Measurements from ENCODE around the gene XYLT1. TPM values are rescaled to one million over a fixed set of nuclear protein-coding genes. Genes with fewer than 3 reads are reported as not detected.
A peak's percentile ranks its signal among the peaks of the same experiment; 100 is the strongest.

Gene XYLT1
- total RNA-seq, 1 experiment from 2014 or later: 25.0 TPM

DNA sequence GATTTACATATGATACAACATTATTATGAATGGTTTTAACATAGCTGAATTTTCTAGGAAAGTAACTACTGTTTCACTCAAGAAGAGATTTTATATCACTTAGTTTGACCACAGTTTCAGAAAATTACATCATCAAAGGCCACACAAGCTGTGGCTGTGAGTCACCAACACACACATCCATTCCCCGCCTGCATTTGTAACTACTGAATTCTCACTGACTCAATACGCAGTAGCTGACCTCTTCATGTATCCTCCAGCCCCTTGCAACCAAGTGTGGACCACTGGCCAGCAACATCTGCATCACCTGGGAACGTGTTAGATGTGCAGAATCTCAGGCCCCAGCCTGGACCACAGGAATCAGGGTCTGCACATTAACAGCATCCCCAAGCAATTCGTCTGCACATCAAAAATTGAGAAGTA is 197.6 kb downstream of the XYLT1 start:
- peak overlapping the region; percentile 41; the same call in 1 of the 2 replicates for H3K27ac Mint-ChIP-seq
- TF ChIP-seq, protein P1, sequence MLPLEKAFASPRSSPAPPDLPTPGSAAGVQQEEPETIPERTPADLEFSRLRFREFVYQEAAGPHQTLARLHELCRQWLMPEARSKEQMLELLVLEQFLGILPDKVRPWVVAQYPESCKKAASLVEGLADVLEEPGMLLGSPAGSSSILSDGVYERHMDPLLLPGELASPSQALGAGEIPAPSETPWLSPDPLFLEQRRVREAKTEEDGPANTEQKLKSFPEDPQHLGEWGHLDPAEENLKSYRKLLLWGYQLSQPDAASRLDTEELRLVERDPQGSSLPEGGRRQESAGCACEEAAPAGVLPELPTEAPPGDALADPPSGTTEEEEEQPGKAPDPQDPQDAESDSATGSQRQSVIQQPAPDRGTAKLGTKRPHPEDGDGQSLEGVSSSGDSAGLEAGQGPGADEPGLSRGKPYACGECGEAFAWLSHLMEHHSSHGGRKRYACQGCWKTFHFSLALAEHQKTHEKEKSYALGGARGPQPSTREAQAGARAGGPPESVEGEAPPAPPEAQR (CRISPR knock-in tag; IDR thresholded peaks at IDR 0.05): no peak
- peak; percentile 78 for TF ChIP-seq GABPB1 (CRISPR knock-in tag; IDR thresholded peaks at IDR 0.05)
- ChIA-PET POLR2A (no interaction called here), CTCF (interaction anchor here (0.6 kb wide), 1 partner anchor 37 kb away, joined by 4 read pairs; no protein-coding TSS in a partner anchor)
- H3K36me3 Mint-ChIP-seq: no peaks in the 10 kb centered on the region
- DNase-seq (ENCODE audit: low spot score) (no peak), ATAC-seq (no peak)
- H3K4me3 Mint-ChIP-seq: no peak overlapping the region
- H3K27me3 Mint-ChIP-seq (ENCODE audit: low read depth): no peaks in the 10 kb centered on the region
- H3K9me3 Mint-ChIP-seq: no peaks in the 10 kb centered on the region
- peaks cover 26% of the 10 kb centered on the region for H3K4me1 Mint-ChIP-seq

DNA sequence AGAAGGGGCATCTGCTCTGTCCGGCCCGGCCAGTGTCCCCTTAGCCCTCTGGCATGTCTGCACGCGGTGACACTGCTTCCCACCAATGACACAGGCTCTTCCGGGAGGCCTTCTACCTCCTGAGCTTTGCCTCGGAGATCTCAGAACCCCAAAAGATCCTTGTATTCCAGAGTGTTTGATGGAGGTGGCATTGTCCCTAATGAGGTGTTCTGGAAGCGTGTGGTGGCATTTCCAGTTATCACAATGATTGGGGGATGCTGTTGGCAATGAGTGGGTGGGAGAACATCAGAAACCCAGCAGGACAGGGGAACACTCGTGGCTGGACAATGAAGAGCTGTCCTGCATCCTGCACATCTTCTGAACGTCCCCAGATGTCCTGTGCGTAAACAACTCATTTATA is 198.0 kb downstream of the XYLT1 start:
- no peak for DNase-seq (ENCODE audit: low spot score)
- no peak for TF ChIP-seq SP1 (CRISPR knock-in tag; conservative IDR thresholded peaks at IDR 0.05)
- no peak for TF ChIP-seq FOXP1 (CRISPR knock-in tag; IDR thresholded peaks at IDR 0.05; ENCODE audit: borderline replicate concordance)
- TF ChIP-seq JUN (CRISPR knock-in tag; IDR thresholded peaks at IDR 0.05): no peak
- TF ChIP-seq TEAD1 (CRISPR knock-in tag; IDR thresholded peaks at IDR 0.05): no peak
- no peak for TF ChIP-seq GRHL2 (CRISPR knock-in tag; IDR thresholded peaks at IDR 0.05; ENCODE audit: insufficient replicate concordance, severe bottlenecking)
- TF ChIP-seq TP53 (CRISPR knock-in tag; IDR thresholded peaks at IDR 0.05): no peak
- TF ChIP-seq, protein P2, sequence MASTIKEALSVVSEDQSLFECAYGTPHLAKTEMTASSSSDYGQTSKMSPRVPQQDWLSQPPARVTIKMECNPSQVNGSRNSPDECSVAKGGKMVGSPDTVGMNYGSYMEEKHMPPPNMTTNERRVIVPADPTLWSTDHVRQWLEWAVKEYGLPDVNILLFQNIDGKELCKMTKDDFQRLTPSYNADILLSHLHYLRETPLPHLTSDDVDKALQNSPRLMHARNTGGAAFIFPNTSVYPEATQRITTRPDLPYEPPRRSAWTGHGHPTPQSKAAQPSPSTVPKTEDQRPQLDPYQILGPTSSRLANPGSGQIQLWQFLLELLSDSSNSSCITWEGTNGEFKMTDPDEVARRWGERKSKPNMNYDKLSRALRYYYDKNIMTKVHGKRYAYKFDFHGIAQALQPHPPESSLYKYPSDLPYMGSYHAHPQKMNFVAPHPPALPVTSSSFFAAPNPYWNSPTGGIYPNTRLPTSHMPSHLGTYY (CRISPR knock-in tag; IDR thresholded peaks at IDR 0.05): no peak
- TF ChIP-seq, protein P3, sequence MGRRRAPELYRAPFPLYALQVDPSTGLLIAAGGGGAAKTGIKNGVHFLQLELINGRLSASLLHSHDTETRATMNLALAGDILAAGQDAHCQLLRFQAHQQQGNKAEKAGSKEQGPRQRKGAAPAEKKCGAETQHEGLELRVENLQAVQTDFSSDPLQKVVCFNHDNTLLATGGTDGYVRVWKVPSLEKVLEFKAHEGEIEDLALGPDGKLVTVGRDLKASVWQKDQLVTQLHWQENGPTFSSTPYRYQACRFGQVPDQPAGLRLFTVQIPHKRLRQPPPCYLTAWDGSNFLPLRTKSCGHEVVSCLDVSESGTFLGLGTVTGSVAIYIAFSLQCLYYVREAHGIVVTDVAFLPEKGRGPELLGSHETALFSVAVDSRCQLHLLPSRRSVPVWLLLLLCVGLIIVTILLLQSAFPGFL (CRISPR knock-in tag; IDR thresholded peaks at IDR 0.05; ENCODE audit: borderline replicate concordance): no peak
- TF ChIP-seq, protein P4, sequence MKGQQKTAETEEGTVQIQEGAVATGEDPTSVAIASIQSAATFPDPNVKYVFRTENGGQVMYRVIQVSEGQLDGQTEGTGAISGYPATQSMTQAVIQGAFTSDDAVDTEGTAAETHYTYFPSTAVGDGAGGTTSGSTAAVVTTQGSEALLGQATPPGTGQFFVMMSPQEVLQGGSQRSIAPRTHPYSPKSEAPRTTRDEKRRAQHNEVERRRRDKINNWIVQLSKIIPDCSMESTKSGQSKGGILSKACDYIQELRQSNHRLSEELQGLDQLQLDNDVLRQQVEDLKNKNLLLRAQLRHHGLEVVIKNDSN (CRISPR knock-in tag; IDR thresholded peaks at IDR 0.05): no peak
- no peak for TF ChIP-seq SOX15 (CRISPR knock-in tag; IDR thresholded peaks at IDR 0.05)
- no peak for TF ChIP-seq TCF7 (CRISPR knock-in tag; IDR thresholded peaks at IDR 0.05; ENCODE audit: low read depth)
- TF ChIP-seq KAT7 (CRISPR knock-in tag; IDR thresholded peaks at IDR 0.05; ENCODE audit: borderline replicate concordance): no peak
- TF ChIP-seq, protein P5, sequence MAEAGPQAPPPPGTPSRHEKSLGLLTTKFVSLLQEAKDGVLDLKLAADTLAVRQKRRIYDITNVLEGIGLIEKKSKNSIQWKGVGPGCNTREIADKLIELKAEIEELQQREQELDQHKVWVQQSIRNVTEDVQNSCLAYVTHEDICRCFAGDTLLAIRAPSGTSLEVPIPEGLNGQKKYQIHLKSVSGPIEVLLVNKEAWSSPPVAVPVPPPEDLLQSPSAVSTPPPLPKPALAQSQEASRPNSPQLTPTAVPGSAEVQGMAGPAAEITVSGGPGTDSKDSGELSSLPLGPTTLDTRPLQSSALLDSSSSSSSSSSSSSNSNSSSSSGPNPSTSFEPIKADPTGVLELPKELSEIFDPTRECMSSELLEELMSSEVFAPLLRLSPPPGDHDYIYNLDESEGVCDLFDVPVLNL (CRISPR knock-in tag; IDR thresholded peaks at IDR 0.05; ENCODE audit: borderline replicate concordance, low read depth): no peak
- TF ChIP-seq ZNF121 (CRISPR knock-in tag; IDR thresholded peaks at IDR 0.05): no peak
- TF ChIP-seq NFE2L1 (CRISPR knock-in tag; IDR thresholded peaks at IDR 0.05): no peak
- TF ChIP-seq, protein P6, sequence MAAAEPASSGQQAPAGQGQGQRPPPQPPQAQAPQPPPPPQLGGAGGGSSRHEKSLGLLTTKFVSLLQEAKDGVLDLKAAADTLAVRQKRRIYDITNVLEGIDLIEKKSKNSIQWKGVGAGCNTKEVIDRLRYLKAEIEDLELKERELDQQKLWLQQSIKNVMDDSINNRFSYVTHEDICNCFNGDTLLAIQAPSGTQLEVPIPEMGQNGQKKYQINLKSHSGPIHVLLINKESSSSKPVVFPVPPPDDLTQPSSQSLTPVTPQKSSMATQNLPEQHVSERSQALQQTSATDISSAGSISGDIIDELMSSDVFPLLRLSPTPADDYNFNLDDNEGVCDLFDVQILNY (CRISPR knock-in tag; IDR thresholded peaks at IDR 0.05): no peak
- TF ChIP-seq GABPB1 (CRISPR knock-in tag; IDR thresholded peaks at IDR 0.05): no peak
- no peak for TF ChIP-seq RELA (CRISPR knock-in tag; IDR thresholded peaks at IDR 0.05; ENCODE audit: borderline replicate concordance)
- CTCF ChIA-PET: interaction anchor here (0.6 to 0.9 kb wide), 2 partner anchors 36 to 195 kb away, joined by 4 to 6 read pairs; no protein-coding TSS in a partner anchor
- Mint-ChIP-seq H3K9me3 (no peaks in the 10 kb centered on the region), H3K27me3 (ENCODE audit: low read depth) (no peaks in the 10 kb centered on the region), H3K4me1 (peaks cover 21% of the 10 kb centered on the region), H3K36me3 (no peaks in the 10 kb centered on the region), H3K4me3 (no peak overlapping the region), H3K27ac (no peak overlapping the region)
- POLR2A ChIA-PET: no interaction called here
- no peak for ATAC-seq
